ENCODE measurements around the gene PTPRT.

PTPRT gene

DNA sequence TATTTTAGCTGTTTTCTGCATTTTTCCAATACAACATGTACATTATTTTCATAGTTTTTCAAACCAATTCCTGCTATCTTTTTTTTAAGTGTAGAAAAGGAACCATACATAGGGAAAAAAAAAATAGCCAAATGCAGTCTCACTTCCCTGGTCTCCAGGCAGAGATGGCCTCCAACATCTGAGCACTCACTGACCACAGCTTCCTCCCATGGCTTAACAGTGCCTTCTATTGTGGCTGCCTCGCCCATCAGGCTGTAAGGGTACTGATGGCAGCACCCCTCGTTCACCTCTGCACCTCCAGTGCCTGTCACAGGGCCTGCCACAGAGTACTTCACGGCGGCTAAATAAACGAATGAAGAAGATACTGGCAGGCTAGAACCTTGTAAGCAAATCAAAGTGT is 591.1 kb downstream of the PTPRT start:
- DNase-seq, result no peak

DNA sequence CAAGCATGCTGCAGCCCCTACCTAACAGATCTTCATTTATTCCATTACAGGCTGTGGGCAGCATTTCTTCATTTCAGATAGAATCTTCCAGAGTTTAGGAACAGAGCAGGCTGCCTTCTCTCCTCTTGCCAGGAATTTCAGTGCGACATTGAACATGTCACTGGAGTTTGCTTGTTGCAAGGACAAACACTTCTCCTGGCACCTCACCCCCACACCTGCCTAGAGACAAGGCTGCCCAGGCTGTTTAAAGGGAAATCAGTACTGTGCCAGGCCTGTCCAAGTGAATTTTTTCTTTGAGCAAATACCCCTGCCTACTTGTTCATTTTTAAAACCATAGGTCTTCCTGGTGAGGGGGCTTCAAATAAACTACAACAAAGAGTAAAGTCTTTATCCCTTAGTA is 594.1 kb downstream of the PTPRT start:
- DNase-seq, result no peak

DNA sequence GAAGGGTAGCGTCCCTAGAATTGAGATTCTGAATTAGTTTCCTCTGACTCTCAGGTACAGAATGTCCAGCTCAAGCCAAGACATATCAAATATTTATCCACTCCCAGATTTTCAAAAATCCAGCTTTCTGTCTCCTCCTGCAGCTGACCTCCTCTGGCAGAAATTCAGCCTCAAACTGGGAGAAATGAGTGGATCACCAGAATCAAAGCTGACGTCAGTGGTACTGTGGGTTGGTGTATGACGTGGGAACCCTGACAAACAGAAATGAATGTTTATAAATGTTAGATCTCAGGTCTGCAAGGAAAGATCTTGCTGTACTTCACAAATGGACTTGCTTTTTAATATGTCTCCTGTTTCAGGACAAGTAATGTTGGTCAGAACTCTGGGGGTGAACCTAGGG is 595.0 kb downstream of the PTPRT start:
- no peak for DNase-seq

DNA sequence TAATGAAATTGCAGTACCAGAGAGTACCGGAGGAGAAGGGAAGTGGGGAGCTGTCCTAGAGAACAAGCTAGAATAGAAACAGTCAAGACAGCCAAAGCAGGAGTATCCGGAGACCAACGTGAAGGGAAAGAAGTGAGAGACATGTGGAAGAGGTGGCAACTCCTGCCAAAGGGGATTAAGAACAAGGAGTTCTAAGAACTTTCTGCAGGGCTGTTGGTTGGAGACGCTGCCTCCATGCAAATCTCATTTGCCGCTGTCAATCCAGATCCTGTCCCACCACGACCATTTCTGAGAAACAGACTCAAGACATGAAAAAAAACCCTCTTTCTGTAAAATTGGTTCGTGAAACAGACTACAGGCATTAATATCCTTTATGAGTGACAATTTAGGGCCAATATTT is 595.7 kb downstream of the PTPRT start:
- no peak for DNase-seq

DNA sequence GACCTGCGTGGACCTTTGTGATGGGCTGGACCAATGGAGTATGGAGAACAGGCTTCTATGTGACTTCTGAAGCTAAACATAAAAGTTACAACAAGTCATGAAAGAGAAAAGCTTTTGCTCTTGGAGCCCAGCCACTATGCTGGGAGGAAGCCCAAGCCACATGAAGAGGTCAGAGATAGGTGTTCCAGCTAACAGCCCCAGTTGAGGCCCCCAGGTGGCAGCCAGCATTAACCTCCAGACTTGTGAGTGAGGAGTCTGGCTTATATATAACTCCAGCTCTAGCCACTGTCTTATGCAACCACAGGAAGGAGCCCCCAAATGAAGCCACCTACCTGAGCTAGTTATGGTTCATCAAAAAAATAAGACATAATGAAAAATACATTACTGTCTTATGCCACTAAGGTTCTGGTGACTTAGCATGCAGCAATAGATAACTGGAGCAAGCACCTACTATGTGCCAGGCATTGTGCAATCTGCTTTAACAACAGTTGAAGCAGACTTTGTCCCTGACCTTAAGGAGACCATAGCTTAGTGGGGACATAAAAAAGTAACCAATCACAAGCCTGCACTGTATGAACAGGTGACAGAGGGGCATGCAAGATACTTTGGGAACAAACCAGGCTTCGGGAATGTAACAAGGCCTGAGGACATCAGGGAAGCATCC is 599.6 kb downstream of the PTPRT start:
- DNase-seq, result no peak

DNA sequence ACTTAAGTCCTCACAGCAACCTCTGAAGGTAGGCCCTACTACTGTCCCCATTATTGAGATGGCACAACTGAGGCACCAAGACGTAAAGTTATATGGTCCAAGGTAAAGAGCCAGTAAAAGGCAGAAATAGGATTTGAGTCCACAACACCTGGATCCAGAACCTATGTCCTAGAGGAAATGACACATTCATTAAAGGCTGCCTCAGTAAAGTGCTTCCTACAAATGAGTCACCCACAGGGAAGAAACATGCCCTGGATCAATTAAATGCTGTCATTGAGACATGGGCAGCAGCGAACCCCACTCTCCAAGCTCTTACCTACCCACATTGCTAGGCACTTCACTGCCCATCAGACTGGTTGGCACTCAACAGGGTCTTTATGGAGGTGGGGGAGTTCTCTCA is 600.9 kb downstream of the PTPRT start:
- no peak for DNase-seq

DNA sequence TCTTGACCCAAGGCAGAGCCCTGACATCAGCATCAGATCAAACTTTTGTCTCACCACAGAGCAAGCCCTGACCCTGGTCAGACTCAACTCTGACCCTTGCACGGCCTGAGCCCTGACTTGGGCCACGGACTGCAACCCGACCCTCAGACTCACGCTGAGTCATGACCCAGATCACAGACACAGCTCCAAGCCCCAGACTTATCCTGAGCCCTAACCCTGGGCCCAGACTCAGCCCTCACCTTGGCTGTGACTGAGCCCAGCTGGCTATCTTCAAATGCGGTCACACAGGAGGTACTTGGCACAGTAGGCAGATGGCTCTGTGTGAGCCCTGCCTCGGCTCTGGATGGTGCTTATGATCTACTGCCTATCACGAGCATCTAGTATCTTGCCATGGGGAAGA is 602.3 kb downstream of the PTPRT start:
- DNase-seq, result no peak

DNA sequence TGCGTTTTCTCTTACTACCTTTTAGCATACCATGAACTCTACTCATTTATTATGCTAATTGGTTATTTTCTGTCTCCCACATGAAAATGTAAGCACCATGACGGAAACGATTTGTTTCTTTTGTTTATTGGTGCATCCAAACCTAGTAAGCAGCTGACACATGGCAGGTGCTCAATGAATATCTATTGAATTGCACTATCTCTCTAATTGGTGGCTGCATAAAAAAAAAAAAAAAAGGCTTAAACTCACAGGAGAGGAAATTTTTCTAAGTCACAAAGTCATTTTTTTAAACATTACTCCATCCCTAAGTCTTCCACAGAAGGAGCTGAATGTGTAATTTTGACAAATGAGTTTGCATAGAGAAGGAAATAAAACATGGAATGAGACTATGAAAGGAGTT is 608.4 kb downstream of the PTPRT start:
- DNase-seq, result no peak

DNA sequence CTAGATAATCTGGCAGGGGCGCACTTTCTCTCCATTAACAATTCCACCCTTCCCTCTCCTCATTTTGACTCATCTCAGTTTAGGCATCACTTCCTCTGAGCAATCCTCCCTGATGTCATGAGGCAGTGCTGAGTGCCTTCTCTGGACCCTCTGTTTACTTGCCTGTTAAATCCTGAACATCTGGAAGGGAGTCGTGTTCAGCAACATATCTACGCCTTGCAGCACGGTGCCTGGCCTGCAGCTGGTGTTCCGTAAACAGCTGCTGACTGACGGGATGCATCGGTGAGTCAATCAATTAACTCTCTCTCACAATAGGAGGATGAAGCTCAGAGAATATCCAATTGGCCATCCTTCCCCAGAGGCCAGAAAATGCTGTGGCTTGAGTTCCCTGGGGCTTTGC is 613.5 kb downstream of the PTPRT start:
- no peak for DNase-seq

DNA sequence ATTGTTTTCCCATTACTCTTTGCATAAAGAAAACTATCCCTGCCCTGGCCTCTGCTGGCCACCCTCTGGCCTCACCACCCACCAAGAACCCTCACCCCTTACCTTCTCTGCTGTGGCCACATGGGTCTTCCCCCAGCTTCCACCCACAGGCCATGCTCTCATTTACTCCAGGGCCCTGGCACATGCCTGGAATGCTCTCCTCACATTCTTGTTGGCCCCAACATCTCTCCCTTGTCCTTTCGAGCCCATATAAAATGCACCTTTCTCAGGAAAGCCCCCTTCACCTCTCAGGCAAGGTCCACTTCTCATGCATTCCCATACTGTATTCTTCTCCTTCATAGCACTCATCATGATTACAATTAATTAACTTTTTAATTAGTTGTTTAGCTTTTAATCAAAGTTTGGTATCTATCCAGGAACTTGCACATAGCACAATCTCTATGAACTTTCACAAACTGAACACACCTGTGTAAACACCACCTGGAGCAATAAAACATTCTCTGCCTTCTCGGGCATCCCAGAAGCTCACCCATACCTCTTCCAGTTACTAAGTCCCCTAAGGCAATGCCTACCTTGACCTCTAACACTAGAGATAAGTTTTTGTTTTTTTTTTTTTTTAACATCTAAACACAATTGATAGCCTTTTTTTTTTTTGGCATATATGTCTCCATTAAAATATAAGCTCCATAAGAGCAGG is 617.2 kb downstream of the PTPRT start:
- DNase-seq, result no peak

DNA sequence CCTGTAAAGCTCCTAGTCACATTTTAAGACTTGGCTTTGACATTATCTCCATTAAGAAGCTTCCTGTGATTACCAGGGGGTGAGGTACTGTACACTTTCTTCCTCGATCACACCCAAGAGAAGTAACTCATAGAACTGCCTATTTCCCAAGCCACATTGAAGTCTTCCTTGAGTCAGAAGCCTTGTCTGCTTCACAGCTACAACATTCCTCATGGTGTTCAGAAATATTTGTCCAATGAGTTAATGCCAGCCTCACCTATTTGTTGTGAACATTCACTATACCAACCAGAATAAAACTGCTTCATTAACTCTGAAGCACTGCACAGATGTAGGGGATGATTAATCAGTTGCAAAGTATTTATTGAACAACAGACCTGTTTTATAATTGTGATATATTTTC is 622.3 kb downstream of the PTPRT start:
- no peak for DNase-seq

DNA sequence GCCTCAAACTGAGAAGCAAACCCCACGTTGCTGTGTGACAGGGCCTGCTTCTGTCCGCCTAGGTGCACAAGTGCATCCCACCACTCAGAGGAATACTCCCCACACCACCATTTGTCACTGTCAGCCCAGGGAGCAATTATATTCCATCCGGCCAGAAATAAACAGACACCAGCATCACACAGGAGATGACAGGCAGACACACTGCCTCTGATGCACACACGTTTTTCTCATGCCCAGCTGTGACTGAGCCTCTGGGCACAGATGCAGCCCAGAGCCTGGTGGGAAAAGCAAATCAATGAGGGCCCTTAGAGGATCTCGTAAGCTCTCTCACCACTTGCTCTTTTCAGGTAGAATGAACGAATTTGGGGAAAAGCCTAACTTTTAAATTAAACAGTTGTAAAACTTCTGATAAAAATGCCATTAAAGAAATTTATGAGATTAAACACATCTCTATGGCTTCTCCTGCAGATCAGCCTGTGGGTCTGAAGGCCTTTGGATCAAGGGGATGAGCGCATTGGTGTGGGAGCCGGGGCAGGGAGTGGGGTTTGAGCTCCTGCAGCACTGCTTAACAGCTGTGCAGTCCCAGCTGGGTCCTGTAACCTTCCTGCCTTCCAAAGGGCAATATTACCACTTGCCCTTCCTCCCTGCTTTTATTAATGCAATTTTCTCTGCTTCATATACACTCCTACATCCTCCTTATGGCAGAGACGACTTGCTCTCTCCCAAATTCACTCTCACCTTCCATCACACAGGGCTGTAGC is 624.3 kb downstream of the PTPRT start:
- no peak for DNase-seq

DNA sequence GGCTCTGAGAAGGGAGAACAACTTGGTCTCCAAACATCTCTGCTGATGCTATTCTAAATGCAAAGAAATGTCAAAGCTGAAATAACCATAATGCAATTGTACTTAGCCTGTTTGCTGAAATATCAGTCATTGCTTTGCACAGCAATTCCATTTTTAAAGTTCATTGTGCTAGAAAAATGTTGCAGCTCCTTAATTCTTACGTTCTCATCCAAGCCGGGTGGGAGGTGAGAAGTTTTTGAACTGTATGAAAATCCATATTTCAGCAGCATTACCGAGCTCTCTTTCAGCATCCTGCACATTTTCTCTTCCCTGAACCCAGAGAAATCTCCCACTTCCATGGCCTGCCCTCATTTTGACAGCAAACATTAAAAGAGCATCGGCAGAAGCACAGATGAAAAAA is 630.0 kb downstream of the PTPRT start:
- DNase-seq, result no peak

DNA sequence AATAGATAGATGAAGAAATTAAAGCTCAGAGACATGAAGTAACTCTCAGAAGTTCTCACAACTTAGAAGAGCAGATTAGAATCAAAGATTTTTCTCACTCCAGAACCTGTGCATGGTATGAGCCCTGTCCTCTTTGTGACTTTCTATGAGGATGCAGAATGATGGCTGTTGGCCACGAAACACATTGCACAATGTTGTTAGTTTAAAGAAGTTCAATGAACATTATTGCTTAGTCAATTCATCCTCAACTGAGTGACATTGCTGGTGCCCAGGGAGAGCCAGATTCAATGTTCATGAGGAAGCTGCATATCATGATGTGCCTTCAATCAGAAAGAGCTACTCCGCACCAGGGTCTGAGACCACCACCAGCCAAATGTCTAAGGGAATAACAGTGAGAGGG is 633.1 kb downstream of the PTPRT start:
- DNase-seq, result no peak

DNA sequence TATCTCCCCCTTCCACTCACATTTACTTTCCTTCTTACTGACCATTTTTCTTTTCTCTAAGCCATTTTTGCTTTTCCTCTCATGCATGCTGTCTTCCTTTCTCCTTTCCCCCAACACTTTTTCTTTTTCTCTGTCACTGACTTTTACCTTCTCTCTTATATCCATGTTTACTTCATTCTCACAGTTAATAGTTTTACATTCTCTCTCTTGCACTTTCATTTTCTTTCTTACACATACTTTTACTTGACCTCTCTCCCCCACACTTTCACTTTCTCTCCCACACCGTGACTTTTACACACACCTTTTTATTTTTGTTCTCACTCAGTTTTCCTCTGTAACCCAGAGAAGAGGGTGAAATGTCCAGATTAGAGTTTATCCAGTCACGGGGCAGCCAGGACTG is 636.3 kb downstream of the PTPRT start:
- no peak for DNase-seq

DNA sequence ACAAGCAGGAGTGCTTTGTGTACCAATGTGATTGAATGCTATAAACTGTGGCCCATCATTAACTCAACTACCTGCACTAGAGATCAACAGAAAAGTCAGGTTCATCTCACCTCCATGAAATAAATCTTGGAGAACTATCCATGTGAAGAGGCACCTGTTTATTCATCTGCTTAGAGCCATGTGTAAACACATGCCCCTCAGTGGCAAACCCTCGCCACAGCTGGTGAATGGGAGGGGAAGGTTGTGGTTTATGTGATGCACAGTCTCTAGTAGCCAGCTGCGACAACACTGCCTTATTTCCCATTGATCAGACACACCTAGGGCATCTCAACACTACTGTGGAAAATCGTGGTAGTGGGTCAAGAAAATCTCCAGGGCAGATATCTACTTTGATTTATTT is 640.2 kb downstream of the PTPRT start:
- DNase-seq, result no peak

DNA sequence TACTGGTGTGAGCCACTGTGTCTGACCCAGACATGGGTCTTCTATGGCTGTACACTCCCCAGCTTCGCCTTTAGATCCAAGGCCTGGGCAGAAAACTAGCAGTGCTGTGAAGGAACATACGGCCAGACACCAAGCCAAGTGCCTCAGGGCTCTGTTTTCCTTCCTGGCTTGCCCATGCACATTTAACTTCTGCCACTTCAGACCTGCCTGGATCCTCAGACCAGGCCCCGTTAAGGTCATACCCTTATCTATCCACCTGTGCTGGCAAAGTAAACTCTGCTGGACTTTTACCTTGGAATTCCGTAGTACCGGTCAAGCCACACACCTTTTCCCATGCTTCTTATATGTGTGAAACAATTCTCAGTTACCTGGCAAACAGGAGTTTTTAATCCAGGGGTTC is 644.8 kb downstream of the PTPRT start:
- DNase-seq, result no peak

DNA sequence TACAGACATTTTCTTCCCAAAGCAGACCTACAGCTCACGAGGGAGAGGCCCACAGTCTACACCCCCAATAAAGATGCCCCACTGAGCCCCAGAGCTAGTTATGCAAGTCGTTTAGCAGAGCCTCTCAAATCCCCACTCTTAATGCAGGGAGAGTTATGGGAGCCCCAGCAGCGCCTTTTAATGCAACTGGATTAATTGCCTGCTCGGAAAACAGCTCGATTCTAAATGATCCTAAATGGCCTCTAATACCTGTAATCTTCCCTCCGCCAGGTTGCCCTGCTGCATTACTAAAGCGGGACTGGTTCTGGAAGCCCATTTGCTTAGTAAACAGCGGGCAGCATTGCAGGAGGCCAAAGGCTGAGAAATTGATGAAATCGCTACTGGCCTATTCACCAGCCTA is 656.9 kb downstream of the PTPRT start:
- DNase-seq, result no peak

DNA sequence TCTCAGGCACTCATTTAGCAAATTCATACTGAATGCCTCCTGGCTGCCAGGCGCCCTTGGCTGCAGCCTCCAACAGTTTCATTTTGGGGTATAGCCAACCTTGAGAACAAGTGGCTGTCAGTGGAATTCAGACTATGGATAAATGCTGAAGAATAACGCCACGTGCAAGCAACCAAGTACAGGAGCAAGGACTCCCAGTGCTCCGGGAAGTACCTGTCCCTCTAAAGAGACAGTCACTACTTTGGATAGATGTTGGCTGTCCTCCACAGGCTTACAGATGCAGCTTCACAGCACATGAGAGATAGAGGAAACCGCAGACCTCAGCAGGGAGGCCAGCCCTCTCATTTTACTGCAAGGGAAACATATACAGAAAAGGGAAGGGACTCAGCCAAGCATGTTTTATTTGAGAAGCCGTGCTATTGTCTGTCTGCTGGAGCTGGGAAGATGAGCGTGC is 658.2 kb downstream of the PTPRT start:
- DNase-seq, result no peak

DNA sequence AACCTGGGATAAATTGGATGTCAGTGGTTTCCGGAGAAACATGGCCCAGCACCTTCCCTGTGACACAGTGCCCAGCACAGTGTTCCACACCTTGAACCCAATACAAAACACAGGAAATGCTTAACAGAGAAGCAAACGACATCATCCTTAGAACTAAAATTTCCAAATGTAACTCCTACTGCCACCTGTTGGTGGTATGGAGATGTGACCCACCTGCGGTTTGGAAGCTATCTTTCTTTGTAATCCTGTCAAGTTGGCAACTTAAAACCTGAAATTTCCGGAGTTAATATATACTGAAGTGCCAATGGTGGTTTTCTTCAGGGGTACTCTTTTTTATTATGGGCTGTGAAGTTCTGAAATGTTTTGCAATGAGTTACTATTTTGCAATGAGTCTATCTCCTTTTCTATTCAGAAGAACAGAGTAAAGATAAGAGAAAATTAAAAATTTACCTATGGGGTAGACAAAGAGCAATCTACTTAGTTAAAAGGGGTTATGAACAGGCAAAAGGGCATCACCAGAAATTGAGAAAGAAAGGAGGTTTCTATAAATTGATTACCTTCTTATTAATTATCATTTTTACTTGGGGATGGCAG is 658.8 kb downstream of the PTPRT start:
- no peak for DNase-seq

DNA sequence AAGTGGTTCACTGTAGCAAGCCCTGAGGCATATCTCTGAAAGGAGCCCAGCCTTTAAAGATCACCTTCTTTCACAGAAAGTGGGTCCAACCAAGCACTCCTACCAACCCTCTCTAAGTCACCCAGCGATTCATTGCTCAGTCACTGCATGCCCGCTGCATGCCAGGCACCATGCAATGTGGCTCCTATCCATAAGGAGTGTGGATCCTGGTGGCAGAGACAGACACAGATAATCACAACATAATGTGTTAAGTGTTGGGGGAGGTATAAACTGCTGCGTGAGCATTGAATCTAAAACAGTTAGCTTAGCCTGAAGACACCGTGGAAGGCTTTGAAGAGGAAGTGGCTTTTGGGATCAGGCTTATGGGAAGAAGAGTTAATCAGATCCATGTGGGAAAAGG is 659.5 kb downstream of the PTPRT start:
- DNase-seq, result no peak

DNA sequence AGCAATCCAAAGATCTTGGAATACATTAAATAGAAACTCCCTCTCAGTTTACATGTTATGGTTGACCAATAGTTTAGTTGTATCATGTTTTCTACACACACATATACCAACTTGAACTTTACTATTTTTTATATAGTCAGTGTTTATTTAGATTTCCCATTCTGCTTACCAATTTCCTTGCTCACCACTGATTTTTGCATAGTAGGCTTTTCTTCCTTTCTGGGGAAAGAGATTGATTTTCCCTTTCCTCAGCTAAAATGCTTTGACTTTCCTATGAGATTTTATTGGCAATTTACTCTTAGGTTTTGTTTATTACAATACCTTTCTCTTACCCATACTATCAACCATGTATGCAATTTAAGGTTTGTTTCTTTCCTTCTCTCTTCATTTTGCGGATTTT is 665.6 kb downstream of the PTPRT start:
- DNase-seq, result no peak

DNA sequence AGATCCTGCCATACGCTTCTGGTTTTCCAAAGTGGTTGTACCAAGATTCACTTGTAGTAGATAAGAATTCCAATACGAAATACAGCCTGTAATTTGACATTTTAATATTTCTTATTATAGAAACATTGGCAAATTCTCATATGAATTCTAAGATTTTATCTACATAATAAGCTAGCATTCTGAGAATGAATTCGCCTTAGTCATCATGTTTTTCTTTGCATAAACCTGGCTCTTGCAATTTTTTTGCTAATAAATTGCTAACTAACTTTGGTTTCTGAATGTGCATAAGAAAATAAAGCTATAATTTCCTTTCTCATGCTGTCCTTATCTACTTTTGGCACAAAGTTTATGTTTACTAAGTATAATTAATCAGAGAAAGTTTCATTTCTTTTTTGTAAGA is 673.0 kb downstream of the PTPRT start:
- no peak for DNase-seq

DNA sequence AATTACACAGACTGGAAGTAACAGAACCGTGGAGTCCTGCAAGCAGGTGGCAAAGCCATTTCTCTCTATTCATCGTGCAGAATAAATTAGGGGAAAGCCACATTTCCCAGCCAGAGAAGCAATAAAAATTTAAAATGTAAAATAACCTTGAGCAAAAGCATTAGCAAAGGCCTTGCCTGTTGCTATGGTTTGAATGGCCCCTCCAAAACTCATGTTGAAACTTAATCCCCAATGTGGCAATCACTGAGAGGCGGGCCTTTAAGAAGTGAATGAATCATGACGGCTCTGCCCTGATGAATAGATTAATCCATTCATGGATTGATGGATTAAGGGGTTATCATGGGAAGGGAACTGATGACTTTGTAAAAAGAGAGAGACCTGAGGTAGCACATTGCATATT is 679.0 kb downstream of the PTPRT start:
- no peak for DNase-seq

Data from stimulated activated CD4-positive, alpha-beta T cell treated with anti-CD3 and anti-CD28 coated beads, Interleukin-1b, Interleukin-23, amount 100 ng/mL, for 48 hours (primary cell).